Measurements from ENCODE around the gene SLC34A1.

The SLC34A1 gene

DNA sequence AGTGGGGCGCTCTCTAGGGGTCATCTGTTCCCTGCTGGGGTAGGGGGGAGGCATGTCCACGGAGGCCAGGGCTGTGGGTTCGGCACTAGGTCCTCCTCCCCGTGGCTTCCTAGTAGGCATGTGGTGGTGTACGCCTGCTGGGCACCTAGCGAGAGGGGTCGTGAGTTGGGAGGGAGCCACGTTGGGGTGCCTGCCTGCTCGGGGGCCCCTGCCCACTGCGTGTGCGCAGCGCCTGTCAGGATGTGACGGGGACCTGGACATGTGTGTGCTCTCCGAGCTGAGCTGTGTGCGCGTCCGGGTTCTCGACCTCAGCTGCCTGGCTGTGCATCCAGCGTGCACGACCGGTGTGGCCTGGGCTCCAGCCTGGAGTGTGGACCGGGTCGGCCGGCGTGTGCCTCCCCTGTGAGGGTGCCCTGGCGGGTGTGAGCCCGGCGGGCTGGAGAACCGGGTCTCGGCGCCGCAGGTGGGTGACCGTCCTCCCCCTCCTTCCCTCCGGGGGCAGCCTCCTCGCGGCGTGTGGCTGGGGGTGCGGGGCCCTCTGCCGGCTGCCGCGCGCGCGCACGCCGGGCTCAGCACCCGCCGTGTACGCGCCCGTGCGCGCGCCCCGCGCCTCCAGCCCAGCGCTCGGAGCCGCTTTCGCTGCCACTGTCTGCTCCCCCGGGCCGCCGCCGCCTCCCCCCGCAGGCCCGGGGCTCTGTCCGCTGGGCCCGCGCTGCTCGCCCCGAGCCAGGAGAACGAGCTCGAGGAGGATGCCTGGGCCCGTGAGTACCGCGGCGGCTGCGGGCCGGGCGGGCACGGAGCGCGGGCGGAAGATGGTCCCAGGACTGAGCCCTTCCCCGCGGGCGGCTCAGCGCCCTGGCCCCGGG, 62.2 kb downstream of the SLC34A1 start, which contains the start of gene PRR7 (continued):
- TF ChIP-seq SCRT2 (tag by site-specific recombination; IDR thresholded peaks at IDR 0.05) (peak; percentile 49; the same call in 1 of the 2 replicates), ZNF354C (tag by site-specific recombination; IDR thresholded peaks at IDR 0.05; ENCODE audit: borderline replicate concordance, low read depth) (no peak), ZNF341 (tag by site-specific recombination; IDR thresholded peaks at IDR 0.05; ENCODE audit: low read depth) (peak; percentile 14; the same call in 1 of the 2 replicates), ZNF837 (tag by site-specific recombination; IDR thresholded peaks at IDR 0.05) (0 out of 2 replicates have a peak, but pooled peaks have one; percentile 81), ZNF561 (tag by site-specific recombination; IDR thresholded peaks at IDR 0.05; ENCODE audit: borderline replicate concordance) (peak; percentile 40; the same call in 1 of the 2 replicates), ZNF2 (tag by site-specific recombination; IDR thresholded peaks at IDR 0.05) (peak; percentile 71; the same call in 1 of the 2 replicates), EGR2 (tag by site-specific recombination; IDR thresholded peaks at IDR 0.05; ENCODE audit: low read depth) (peak; percentile 21; the same call in 1 of the 2 replicates), ZFP41 (tag by site-specific recombination; IDR thresholded peaks at IDR 0.05; ENCODE audit: borderline replicate concordance) (no peak), ZNF266 (tag by site-specific recombination; IDR thresholded peaks at IDR 0.05; ENCODE audit: low read depth) (no peak), ZNF768 (tag by site-specific recombination; IDR thresholded peaks at IDR 0.05) (peak; percentile 52; the same call in 1 of the 2 replicates), ZNF324 (tag by site-specific recombination; IDR thresholded peaks at IDR 0.05) (no peak), ZNF677 (tag by site-specific recombination; IDR thresholded peaks at IDR 0.05) (0 out of 2 replicates have a peak, but pooled peaks have one; percentile 8), ZNF544 (tag by site-specific recombination; IDR thresholded peaks at IDR 0.05) (no peak), ZNF670 (tag by site-specific recombination; IDR thresholded peaks at IDR 0.05; ENCODE audit: low read depth) (no peak), ZBTB17 (tag by site-specific recombination; IDR thresholded peaks at IDR 0.05) (peak; percentile 51), ZBTB48 (tag by site-specific recombination; IDR thresholded peaks at IDR 0.05) (peak; percentile 89), ZNF596 (tag by site-specific recombination; IDR thresholded peaks at IDR 0.05) (0 out of 2 replicates have a peak, but pooled peaks have one; percentile 19), ZIC2 (tag by site-specific recombination; IDR thresholded peaks at IDR 0.05) (peak; percentile 98), ZNF202 (tag by site-specific recombination; IDR thresholded peaks at IDR 0.05; ENCODE audit: borderline replicate concordance) (no peak), KLF9 (tag by site-specific recombination; IDR thresholded peaks at IDR 0.05; ENCODE audit: low read depth) (peak; percentile 42; the same call in 1 of the 2 replicates)
- TF ChIP-seq, protein P1, sequence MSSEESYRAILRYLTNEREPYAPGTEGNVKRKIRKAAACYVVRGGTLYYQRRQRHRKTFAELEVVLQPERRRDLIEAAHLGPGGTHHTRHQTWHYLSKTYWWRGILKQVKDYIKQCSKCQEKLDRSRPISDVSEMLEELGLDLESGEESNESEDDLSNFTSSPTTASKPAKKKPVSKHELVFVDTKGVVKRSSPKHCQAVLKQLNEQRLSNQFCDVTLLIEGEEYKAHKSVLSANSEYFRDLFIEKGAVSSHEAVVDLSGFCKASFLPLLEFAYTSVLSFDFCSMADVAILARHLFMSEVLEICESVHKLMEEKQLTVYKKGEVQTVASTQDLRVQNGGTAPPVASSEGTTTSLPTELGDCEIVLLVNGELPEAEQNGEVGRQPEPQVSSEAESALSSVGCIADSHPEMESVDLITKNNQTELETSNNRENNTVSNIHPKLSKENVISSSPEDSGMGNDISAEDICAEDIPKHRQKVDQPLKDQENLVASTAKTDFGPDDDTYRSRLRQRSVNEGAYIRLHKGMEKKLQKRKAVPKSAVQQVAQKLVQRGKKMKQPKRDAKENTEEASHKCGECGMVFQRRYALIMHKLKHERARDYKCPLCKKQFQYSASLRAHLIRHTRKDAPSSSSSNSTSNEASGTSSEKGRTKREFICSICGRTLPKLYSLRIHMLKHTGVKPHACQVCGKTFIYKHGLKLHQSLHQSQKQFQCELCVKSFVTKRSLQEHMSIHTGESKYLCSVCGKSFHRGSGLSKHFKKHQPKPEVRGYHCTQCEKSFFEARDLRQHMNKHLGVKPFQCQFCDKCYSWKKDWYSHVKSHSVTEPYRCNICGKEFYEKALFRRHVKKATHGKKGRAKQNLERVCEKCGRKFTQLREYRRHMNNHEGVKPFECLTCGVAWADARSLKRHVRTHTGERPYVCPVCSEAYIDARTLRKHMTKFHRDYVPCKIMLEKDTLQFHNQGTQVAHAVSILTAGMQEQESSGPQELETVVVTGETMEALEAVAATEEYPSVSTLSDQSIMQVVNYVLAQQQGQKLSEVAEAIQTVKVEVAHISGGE (tag by site-specific recombination; conservative IDR thresholded peaks at IDR 0.05; ENCODE audit: low read depth), result peak; percentile 36; the same call in 1 of the 2 replicates
- TF ChIP-seq, protein P2, sequence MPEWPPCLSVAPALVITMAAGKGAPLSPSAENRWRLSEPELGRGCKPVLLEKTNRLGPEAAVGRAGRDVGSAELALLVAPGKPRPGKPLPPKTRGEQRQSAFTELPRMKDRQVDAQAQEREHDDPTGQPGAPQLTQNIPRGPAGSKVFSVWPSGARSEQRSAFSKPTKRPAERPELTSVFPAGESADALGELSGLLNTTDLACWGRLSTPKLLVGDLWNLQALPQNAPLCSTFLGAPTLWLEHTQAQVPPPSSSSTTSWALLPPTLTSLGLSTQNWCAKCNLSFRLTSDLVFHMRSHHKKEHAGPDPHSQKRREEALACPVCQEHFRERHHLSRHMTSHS (tag by site-specific recombination; IDR thresholded peaks at IDR 0.05), result no peak
- TF ChIP-seq, protein P3, sequence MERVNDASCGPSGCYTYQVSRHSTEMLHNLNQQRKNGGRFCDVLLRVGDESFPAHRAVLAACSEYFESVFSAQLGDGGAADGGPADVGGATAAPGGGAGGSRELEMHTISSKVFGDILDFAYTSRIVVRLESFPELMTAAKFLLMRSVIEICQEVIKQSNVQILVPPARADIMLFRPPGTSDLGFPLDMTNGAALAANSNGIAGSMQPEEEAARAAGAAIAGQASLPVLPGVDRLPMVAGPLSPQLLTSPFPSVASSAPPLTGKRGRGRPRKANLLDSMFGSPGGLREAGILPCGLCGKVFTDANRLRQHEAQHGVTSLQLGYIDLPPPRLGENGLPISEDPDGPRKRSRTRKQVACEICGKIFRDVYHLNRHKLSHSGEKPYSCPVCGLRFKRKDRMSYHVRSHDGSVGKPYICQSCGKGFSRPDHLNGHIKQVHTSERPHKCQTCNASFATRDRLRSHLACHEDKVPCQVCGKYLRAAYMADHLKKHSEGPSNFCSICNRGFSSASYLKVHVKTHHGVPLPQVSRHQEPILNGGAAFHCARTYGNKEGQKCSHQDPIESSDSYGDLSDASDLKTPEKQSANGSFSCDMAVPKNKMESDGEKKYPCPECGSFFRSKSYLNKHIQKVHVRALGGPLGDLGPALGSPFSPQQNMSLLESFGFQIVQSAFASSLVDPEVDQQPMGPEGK (tag by site-specific recombination; IDR thresholded peaks at IDR 0.05), result peak; percentile 83
- TF ChIP-seq, protein P4, sequence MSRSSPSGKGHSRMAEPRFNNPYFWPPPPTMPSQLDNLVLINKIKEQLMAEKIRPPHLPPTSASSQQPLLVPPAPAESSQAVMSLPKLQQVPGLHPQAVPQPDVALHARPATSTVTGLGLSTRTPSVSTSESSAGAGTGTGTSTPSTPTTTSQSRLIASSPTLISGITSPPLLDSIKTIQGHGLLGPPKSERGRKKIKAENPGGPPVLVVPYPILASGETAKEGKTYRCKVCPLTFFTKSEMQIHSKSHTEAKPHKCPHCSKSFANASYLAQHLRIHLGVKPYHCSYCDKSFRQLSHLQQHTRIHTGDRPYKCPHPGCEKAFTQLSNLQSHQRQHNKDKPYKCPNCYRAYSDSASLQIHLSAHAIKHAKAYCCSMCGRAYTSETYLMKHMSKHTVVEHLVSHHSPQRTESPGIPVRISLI (tag by site-specific recombination; IDR thresholded peaks at IDR 0.05), result no peak
- TF ChIP-seq, protein P5, sequence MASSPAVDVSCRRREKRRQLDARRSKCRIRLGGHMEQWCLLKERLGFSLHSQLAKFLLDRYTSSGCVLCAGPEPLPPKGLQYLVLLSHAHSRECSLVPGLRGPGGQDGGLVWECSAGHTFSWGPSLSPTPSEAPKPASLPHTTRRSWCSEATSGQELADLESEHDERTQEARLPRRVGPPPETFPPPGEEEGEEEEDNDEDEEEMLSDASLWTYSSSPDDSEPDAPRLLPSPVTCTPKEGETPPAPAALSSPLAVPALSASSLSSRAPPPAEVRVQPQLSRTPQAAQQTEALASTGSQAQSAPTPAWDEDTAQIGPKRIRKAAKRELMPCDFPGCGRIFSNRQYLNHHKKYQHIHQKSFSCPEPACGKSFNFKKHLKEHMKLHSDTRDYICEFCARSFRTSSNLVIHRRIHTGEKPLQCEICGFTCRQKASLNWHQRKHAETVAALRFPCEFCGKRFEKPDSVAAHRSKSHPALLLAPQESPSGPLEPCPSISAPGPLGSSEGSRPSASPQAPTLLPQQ (tag by site-specific recombination; IDR thresholded peaks at IDR 0.05), result peak; percentile 47; the same call in 1 of the 2 replicates
- TF ChIP-seq, protein P6, sequence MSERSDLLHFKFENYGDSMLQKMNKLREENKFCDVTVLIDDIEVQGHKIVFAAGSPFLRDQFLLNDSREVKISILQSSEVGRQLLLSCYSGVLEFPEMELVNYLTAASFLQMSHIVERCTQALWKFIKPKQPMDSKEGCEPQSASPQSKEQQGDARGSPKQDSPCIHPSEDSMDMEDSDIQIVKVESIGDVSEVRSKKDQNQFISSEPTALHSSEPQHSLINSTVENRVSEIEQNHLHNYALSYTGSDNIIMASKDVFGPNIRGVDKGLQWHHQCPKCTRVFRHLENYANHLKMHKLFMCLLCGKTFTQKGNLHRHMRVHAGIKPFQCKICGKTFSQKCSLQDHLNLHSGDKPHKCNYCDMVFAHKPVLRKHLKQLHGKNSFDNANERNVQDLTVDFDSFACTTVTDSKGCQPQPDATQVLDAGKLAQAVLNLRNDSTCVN (tag by site-specific recombination; optimal IDR thresholded peaks at IDR 0.05), result peak; percentile 94

Data from HEK293 (cell line).